GM18505 (cell line): ENCODE measurements around the gene SLC44A3.
A peak's percentile ranks its signal among the peaks of the same experiment; 100 is the strongest.

Experiments used
- ATAC-seq: cut with Tn5 transposase; IDR thresholded peaks from one replicate; pipeline ENCODE4 v1.9.1; 2021; ENCODE audit not compliant: unreplicated experiment
- POLR2A ChIP-seq: IDR thresholded peaks from 4 replicates; pipeline ENCODE4 v1.6.1; 2011; ENCODE audit warnings: borderline replicate concordance; ENCODE audit not compliant: insufficient read depth, insufficient read length; ENCODE audit errors: extremely low read depth

SLC44A3 gene

GRCh38 chr1:94790670-94791069 is 29.5 kb upstream of the SLC44A3 start:
- no peak for TF ChIP-seq POLR2A

GRCh38 chr1:94792473-94793295 is 27.5 kb upstream of the SLC44A3 start:
- ATAC-seq, result peak; percentile 97
- TF ChIP-seq POLR2A, result no peak

More at GRCh38 chr1:94790670-94791069, 29.5 kb upstream of the SLC44A3 start:
- ATAC-seq, result no peak

- no peak for ATAC-seq
- TF ChIP-seq POLR2A, result no peak
These were observed 26.9 kb upstream of the SLC44A3 start for GRCh38 chr1:94793296-94793656.

GRCh38 chr1:94795434-94795833 is 24.7 kb upstream of the SLC44A3 start:
- ATAC-seq, result no peak
- no peak for TF ChIP-seq POLR2A

- ATAC-seq, result no peak
- no peak for TF ChIP-seq POLR2A
These were observed 23.9 kb upstream of the SLC44A3 start for GRCh38 chr1:94796266-94796665.

- no peak for ATAC-seq
- TF ChIP-seq POLR2A, result no peak
These were observed 22.9 kb upstream of the SLC44A3 start for GRCh38 chr1:94797291-94797690.

GRCh38 chr1:94798054-94798453 is 22.1 kb upstream of the SLC44A3 start:
- no peak for ATAC-seq
- TF ChIP-seq POLR2A, result no peak

GRCh38 chr1:94798462-94798861 is 21.7 kb upstream of the SLC44A3 start:
- no peak for TF ChIP-seq POLR2A
- no peak for ATAC-seq

GRCh38 chr1:94799206-94799605 is 21.0 kb upstream of the SLC44A3 start:
- TF ChIP-seq POLR2A, result no peak
- no peak for ATAC-seq

- peak; percentile 81 for ATAC-seq
These were observed 18.1 kb upstream of the SLC44A3 start for GRCh38 chr1:94801919-94802546.

GRCh38 chr1:94803106-94803505 is 17.1 kb upstream of the SLC44A3 start:
- ATAC-seq, result no peak
- TF ChIP-seq POLR2A, result no peak

More at GRCh38 chr1:94801919-94802546, 18.1 kb upstream of the SLC44A3 start:
- no peak for TF ChIP-seq POLR2A

- no peak for TF ChIP-seq POLR2A
- no peak for ATAC-seq
These were observed 16.4 kb upstream of the SLC44A3 start for GRCh38 chr1:94803517-94804441.

- no peak for ATAC-seq
- no peak for TF ChIP-seq POLR2A
These were observed 15.7 kb upstream of the SLC44A3 start for GRCh38 chr1:94804442-94804837.
